Hepatic stellate cell (primary cell): ENCODE data around the gene SYT17.

Experiments
- DNase-seq: peaks from one replicate; pipeline ENCODE4 v3.0.0; 2011; ENCODE audit warnings: low spot score

SYT17 gene

GRCh38 chr16:19167710-19168370, at the start of gene SYT17:
TSS of gene SYT17 (plus strand) at chr16:19168240. CDS start at chr16:19168647, 407 bp downstream.
- DNase-seq = peak; percentile 66

DNA sequence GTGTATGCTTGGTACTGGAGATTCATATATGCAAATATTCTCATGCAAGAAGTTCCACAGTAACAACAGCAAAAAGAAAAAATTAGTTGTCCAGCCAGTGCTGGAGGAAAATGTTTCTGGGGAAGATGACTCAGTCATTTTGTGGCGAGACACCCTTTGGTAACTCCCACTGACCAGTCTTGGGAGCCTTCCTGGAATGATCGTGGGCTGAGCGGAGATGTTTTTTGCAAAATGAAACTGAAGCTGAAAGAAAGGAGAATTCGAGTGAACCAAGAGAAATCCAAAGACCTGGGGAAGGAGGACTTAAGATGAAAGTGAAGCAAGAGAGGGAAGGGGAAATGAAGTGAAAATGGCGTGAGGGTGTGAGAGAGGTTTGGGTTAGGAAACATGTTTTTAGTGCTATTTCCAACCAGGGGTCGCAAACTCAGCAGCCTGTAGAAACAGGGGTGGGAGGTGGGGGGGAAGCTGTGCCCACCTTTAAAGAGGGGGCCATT, 49.1 kb upstream of the SYT17 start:
- DNase-seq = peak; percentile 91

DNA sequence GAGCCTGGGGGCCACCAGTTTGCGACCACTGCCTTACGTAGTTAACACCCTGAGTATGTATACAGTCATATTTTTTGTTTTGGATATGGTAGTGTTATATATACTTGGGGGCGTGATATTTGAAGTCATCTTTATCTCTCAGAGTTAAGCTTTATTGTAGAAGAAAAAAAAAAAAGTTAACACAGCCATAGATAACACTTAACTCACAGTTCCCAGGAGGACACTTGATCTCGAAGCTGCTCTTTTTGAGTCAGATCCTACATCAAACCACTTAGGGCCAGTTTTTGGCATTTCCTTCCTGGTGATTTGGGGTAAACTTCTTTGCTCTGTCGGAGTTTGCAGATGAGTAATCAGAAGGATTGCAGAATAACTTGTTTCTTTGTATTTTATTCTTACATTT, 48.5 kb upstream of the SYT17 start:
- peak; percentile 60 for DNase-seq

- DNase-seq = no peak
Observed at GRCh38 chr16:19123535-19124178, 44.4 kb upstream of the SYT17 start.

GRCh38 chr16:19126300-19126699, 41.7 kb upstream of the SYT17 start:
- DNase-seq = no peak

DNA sequence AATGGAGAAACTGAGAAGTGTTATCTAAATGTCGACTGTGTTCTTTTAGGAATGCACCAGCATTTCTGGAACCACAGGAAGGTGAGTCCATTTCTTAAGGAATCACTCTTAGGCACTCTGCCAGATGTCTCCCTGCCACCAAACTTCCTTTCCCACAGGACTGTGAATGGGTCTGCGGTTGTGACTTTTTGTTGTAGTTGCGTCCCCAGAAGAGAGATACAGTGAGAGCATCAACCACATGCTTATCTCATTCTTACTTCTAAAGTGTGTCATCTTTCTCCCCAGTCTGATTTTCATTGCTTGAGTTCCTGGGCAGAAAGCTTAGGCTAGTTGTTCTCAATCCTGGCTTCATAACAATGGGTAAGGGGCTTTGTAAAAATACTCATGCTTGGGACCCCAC, 40.8 kb upstream of the SYT17 start:
- DNase-seq = no peak

GRCh38 chr16:19127674-19128131, 40.3 kb upstream of the SYT17 start:
- DNase-seq = no peak

- DNase-seq = no peak
Observed at GRCh38 chr16:19128454-19129200, 39.4 kb upstream of the SYT17 start.

DNA sequence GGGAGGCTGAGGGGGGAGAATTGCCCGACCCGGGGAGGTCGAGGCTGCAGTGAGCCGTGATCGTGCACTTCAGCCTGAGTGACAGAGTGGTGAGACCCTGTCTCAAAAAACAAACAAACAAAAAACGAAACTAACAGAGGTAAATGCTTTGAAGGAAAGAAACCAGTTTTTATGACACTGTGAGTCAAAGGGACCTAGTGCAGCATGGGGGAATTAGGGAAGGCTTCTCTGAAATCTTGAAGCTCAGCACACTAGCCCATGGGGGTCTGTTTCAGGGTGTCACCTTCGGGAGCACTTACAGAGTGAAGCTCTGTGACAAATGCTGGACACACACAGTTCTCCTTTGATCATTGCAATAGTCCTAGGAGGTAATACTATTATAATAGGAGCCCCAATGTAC, 37.7 kb upstream of the SYT17 start:
- DNase-seq = no peak

DNA sequence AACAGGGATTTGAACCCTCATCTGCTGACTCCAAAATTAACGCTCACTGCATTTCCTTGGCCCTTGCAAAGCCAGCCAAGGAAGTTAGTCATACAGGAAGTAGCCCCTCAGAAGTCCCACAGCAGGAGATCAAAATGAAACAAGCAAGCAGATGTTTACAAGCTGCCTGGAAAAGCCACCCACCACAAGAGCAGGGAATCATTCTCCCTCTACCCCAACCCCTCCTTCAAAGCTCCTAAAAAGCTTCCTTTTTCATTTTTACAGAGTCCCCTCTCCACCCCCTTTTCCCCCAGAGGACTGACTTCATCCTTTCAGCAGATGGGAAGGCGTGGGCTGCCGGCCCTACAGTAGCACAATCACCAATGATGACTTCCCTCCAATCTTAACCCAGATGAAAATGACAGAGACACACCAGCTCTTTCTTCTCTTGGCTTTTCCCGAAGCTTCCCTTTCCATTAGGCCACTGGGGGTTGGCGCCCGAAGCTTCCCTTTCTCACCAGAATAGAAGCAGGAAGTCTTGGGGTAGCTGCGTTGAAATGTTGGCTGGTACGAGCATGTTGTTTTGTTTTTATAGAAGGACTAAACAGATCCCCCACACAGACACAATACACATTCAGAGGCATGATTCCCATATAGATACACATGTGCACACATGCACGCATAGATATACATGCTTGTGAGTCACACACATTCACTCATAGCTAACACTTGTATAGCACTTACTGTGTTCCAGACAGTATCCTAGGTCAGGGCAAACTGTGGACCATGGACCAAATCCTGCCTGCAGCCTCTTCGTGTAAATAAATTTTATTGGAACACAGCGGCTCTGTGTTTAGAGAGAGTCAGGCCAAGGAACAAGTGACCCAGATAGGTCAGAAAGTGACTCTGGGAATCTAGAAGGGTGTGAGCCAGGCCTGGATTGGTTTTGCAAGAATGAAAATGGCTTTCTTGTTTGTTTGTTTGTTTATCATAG, 36.9 kb upstream of the SYT17 start:
- DNase-seq = peak; percentile 44

- no peak for DNase-seq
Observed at GRCh38 chr16:19131825-19132218, 36.2 kb upstream of the SYT17 start.

- no peak for DNase-seq
Observed at GRCh38 chr16:19132255-19132654, 35.8 kb upstream of the SYT17 start.

- DNase-seq = no peak
Observed at GRCh38 chr16:19132898-19133297, 35.1 kb upstream of the SYT17 start.

DNA sequence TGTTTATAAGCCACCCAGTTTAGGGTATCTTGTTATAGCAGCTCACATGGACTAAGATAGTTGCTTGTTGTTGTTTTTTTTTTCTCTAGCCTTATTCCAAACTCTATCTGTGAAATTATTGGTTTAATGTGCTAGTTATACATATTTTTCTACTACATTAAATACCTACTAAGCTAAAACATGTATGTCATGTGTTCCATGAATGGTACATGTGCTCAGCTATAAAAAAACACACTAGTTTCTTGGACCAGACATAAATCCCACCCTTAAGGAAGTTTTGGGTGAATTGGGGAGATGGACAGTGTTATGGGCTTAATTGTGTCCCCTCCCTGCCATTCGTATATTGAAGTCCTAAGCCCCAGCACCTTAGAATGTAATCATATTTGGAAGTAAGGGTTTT, 34.4 kb upstream of the SYT17 start:
- no peak for DNase-seq

DNA sequence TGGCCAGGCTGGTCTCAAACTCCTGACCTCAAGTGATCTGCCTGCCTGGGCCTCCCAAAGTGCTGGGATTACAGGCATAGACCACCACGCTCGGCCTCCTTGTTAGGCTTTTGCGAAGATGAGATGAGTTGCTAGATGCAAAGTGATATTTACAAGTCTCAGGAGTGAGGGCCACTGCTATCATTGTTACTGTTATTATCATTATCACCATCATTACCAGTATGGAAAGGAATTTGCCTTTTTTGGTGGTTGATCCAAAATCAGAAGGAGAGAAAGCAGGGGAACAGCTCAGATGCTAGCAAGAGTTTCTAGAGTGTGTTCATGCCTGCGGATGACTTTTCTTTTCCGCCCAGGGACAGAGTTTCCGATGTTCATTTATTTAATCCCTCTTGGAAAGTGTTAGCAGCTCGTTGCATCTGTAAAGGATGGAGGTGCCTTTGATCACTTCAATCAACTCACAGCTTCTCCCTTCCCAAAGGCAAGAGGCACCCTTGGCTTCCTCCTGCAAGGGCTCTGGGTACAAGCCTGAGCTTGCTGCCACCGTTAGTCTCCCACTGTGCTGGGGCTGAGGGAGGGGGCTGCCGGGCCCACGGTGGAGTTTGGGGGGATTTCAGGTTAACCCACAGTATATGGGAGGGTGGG, 32.7 kb upstream of the SYT17 start:
- no peak for DNase-seq

DNA sequence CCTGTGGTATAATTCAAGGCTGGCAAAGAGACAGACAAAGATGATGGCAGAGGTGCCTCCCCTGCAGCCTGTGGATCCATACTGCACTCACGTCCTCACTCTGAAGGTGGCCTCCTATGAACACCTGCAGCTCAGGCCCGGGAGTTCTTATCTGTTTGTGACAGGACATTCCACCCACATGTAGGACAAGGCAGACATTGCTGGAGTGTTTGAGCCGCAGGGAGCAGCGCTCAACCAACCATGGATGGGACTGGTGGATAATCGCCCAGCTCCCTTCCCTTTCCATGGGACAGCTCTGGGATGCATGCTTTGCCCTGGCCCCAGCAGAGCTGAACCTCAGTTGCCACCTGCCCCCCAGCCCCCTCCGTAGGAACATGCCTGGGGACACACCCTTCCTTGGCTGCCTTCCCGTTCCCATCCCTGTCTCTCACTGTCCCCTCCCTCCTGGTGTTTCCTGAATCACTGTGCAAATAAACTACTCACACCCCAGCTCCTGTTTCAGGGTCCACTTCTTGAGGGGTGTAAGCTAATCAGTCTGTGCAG, 32.1 kb upstream of the SYT17 start:
- peak; percentile 19 for DNase-seq

- DNase-seq = no peak
Observed at GRCh38 chr16:19136549-19137196, 31.4 kb upstream of the SYT17 start.

DNA sequence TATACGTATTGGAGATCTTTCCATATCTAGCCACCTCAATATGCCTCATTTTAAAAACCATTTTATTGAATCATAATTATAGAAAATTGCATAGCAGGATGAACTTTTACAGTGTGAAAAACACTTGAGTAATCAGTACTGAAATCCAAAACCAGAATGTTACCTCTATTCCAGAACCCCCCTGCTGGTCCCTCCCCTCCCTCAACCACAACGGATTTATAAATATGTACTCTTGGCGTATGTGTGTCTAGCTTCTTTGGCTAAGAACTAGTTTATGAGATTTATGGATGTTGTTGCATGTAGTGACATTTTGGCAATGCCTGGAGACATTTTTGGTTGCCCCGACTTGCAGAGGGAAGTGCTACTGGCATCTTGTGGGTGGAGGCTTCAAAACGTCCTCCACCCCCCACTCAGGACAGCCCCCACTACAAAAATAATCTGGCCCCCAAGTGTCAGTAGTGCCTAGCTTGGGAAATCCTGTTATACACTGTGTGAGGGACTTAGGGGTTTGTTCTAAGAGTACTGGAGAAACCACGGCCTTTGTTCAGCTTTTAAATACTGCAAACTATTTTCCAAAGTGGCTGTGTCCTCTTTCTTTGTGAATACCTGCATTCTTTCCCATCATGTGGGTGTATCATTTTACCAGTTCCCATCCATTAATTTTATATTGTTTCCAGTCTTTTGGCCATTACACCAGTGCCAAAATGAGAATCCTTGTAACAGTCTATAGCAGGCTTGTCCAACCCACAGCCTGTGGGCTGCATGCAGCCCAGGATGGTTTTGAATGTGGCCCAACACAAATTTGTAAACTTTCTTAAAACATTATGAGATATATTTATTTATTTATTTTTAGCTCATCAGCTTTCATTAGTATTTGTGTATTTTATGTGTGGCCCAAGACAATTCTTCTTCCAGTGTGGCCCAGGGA, 30.6 kb upstream of the SYT17 start:
- no peak for DNase-seq

DNA sequence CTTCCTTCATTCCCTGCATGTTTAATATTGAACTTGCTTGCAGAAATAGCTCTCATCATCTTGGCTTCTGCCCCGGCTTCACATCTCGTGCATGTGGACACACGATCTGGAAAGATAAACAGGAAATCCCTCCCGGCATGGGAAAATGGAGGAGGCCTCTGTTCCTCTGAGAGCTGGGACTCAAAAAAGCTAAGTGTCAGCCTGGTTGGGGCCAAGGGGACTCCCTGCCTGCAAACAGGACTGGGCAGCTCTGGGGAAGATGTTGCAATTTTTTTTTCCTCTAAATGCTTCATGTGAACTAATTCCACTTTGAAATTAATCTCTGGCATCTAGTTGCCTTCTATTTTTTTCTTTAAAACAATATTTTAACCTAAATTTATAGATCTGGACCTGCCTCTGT, 29.4 kb upstream of the SYT17 start:
- peak; percentile 74 for DNase-seq
